SIG-M5 (cell line): ENCODE measurements around the gene RBM27.
"Not testable (repeated sequence)": the region's sequence is repeated elsewhere in the genome, so short reads cannot be mapped to it uniquely, and the experiment has no call there.

Experiments
- DNase-seq: peaks from one replicate; lab custom pipeline; 2025; lab: John Stamatoyannopoulos, UW

Gene RBM27, protein sequence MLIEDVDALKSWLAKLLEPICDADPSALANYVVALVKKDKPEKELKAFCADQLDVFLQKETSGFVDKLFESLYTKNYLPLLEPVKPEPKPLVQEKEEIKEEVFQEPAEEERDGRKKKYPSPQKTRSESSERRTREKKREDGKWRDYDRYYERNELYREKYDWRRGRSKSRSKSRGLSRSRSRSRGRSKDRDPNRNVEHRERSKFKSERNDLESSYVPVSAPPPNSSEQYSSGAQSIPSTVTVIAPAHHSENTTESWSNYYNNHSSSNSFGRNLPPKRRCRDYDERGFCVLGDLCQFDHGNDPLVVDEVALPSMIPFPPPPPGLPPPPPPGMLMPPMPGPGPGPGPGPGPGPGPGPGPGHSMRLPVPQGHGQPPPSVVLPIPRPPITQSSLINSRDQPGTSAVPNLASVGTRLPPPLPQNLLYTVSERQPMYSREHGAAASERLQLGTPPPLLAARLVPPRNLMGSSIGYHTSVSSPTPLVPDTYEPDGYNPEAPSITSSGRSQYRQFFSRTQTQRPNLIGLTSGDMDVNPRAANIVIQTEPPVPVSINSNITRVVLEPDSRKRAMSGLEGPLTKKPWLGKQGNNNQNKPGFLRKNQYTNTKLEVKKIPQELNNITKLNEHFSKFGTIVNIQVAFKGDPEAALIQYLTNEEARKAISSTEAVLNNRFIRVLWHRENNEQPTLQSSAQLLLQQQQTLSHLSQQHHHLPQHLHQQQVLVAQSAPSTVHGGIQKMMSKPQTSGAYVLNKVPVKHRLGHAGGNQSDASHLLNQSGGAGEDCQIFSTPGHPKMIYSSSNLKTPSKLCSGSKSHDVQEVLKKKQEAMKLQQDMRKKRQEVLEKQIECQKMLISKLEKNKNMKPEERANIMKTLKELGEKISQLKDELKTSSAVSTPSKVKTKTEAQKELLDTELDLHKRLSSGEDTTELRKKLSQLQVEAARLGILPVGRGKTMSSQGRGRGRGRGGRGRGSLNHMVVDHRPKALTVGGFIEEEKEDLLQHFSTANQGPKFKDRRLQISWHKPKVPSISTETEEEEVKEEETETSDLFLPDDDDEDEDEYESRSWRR

GRCh38 chr5:146203011-146203871 lies at the start of gene RBM27:
RBM27 (plus strand) TSS chr5:146203605; CDS start chr5:146203766, 161 bp downstream.
- DNase-seq, result peak; percentile 99

DNA sequence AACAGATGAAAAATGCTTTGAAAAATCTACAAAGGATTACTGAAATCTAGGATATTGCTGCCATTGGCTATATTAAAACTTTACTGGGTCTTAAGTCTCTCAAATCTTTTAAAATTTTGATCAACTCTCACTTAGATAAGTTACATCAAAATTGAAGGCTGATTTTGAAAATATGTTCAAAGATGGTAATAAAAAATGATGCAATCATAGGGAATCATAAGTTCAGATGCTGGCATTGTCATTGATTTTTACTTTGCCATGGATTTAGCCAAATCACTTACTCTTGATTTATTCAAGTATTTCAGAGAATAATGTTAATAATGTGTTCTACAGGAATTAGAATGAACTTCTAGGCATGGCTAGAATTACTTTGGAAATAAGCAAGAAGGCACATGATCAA lies 45.1 kb upstream of the RBM27 start:
- DNase-seq, result no peak

DNA sequence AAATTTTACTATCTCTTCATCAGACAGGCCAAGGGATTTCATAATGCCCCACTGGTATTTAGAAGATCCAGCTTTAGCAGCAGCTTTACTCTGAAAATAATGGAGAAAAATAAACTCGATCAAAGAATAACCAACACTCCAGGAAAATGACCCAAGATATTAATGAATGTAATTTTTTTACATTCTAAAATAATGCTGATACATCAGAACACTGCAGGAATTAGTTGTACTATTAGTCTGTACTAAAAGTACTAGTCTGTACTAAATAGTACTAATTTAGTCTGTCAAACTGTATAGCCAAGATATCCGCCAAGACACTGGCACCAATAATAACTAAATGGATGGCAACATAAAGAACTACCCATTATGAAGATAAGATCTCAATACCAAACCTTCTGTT lies 39.0 kb upstream of the RBM27 start:
- no peak for DNase-seq

DNA sequence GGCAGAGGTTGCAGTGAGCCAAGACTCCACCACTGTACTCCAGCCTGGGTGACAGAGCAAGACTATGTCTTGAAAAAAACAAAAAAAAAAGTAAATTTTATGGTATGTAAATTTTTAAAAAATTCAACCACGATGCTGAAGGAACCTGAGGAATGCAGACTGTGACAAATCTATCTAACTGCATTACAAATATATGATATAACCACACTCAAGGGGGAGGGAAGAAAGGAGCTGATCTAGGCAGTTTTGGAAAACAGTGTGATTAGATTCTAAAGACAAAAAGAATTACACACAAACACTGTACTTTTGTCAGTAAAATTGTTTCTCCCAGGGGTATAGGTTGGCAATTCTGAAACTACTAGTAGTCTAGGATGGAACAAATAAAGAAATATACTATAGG lies 37.9 kb upstream of the RBM27 start:
- no peak for DNase-seq

DNA sequence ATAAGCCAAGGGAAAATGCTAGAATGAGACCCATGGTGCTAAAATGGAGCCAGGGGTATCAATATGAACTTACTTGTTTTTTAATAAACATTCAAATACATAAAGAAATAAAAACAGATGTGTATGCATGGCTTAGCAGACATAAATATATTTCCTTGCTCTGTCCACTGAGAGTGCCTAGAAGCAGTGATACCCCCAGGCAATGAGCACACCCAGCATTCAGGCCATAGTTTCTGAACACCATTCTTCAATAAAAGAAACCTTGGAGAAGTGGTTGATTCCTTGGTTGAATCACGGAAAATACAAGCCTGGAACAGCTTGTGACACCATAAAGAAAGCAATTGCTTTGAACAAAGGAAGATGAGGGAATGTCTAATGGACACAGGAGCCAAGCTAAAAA lies 37.5 kb upstream of the RBM27 start:
- no peak for DNase-seq

DNA sequence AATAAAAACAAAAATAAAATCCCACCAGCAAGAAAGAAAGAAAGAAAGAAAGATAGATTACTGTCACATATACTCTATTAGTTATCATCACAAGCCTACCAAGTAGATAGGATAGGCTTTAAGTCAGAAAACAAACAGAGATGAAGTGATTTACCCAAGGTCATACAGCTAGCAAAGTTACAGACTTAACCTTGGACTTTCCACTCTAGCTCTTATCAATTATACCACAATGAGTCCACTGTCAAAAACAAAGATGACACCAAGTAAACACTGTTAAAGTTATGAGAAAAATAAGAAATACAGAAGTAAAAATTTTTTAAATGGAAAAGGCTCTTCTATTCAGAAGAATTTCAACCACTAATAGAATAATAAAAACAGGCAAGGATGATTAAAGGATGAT lies 34.3 kb upstream of the RBM27 start:
- DNase-seq, result no peak

DNA sequence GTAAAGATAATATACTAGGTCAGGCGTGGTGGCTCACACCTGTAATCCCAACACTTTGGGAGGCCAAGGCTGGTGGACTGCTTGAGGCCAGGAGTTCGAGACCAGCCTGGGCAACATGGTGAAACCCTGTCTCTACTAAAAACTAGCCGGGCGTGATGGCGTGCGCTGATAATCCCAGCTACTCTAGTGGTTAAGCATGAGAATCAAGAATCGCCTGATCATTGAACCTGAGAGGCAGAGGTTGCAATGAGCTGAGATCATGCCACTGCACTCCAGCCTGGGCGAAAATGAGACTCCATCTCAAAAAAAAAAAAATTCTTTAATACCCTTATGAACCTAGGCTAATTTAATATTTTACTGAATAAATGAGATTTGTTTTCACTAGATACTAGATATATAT lies 30.4 kb upstream of the RBM27 start:
- DNase-seq, result not testable (repeated sequence)

DNA sequence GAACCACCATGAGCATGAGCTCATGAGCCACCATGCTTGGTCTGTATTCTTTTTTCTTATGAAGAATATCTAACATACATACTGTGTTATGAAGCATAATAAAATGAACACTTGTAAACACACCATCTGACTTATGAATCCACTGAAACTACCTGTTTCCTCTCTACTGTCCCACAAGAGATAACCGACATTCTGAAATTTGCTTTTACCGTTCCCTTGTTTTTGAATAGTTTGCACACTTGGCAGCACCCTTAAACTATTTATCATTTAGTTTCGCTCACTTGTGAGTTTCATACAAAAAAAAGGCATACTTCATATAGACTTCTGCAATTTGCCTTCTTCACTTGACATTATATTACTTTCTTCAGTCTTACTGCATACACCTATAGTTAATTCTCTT lies 29.8 kb upstream of the RBM27 start:
- no peak for DNase-seq

GRCh38 chr5:146176805-146177204 lies 26.6 kb upstream of the RBM27 start:
- DNase-seq, result no peak

DNA sequence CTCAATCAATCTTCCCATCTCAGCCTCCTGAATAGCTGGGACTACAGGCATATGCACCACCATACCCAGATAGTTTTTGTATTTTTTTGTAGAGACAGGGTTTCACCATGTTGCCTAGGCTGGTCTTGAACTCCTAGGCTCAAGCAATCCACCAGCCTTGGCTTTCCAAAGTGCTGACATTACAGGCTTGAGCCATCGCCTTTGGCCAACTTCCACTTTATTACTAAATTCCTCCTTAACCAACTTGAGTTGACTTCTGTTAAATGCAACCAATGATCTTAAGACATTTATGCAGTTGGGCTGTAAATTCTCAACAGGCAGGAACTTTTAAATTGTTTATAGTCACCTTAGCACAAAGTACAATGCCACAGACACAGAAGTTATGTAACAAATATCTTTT lies 23.7 kb upstream of the RBM27 start:
- DNase-seq, result no peak

DNA sequence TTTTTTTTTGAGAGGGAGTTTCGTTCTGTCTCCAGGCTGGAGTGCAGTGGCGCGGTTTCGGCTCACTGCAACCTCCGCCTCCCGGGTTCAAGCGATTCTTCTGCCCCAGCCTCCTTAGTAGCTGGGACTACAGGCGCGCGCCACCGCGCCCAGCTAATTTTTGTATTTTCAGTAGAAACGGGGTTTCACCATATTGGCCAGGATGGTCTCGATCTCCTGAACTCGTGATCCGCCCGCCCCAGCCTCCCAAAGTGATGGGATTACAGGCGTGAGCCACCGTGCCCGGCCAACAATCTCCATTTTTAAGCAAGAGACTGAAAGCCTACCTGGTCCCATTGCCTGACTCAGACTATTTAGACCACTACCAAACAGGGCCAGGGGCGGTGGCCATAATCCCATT lies 20.0 kb upstream of the RBM27 start:
- not testable (repeated sequence) for DNase-seq

GRCh38 chr5:146185161-146185560 lies 18.2 kb upstream of the RBM27 start:
- no peak for DNase-seq

GRCh38 chr5:146188358-146188757 lies 15.0 kb upstream of the RBM27 start:
- DNase-seq, result no peak

DNA sequence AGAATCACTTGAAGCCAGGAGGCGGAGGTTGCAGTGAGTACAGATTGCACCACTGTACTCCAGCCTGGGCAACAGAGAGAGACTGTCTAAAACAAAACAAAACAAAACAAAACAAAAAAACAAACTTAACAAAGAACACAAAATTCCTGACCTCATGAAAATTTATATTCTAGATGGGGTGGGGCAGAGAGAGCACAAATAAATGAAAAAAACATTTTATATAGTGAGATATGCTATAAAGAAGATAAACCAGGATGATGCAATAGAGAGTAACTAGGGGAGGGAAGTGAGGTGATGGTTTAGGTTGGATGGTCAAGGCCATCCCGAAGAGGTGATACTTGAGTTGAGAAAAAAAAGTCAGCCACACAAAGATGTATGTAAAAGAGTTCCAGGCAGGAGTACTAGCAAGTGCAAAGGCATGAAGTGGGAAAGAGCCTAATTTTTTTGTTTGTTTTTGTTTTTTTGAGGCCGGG lies 10.8 kb upstream of the RBM27 start:
- no peak for DNase-seq

DNA sequence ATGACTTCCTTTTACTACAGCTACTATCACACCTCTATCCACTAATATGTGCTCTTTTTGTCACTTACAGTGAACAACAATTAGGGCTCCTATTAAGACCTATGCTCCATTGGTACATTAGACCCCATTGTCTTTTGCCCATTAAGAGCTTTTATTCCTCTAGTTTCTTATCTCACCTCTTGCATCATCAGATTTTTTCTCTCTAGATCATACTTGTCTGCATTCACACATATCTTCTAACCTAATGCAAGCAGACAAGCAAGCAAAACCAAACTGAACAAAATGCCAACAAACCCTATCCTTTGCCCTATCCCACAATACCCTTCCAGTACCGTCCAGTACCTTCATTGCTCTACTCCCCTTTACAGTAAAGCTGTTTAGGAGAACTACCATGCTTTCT lies 10.1 kb upstream of the RBM27 start:
- no peak for DNase-seq

DNA sequence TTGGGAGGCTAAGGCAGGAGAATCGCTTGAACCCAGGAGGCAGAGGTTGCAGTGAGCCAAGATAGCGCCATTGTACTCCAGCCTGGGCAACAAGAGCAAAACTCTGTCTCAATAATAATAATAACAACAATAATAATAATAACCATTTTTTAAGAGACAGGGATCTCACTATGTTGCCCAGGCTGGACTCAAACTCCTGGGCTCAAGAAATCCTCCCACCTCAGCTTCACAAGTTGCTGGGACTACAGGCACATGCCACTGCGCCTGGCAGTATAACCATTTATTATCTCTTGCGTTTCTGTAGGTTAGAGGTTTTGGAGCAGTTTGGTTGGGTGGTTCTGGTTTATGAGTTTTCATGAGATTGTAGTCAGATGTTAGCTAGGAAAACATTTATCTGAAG lies 8.4 kb upstream of the RBM27 start:
- DNase-seq, result not testable (repeated sequence)

DNA sequence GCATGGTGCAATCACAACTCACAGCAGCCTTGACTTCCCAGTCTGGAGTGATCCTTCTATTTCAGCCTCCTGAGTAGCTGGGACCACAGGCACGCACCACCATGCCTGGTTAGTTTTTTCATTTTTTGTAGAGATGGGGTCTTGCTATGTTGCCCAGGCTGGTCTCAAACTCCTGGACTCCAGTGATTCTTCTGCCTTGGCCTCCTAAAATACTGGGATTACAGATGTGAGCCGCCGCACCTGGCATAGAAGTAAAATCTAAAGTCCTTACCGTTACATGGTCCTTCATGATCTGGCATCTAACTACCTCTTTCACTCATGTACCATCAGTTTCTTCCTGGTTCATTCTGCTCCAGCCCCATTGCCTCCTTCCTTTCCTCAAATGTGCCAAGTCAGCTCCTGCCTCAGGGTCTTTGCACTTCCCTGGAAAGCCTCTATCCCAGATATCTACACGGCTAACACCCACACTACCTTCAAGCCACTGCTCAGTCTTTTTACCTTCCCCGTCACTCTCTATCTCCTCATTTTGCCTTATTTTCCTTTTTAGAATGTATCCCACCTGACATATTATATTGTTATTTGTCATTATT lies 6.9 kb upstream of the RBM27 start:
- no peak for DNase-seq

DNA sequence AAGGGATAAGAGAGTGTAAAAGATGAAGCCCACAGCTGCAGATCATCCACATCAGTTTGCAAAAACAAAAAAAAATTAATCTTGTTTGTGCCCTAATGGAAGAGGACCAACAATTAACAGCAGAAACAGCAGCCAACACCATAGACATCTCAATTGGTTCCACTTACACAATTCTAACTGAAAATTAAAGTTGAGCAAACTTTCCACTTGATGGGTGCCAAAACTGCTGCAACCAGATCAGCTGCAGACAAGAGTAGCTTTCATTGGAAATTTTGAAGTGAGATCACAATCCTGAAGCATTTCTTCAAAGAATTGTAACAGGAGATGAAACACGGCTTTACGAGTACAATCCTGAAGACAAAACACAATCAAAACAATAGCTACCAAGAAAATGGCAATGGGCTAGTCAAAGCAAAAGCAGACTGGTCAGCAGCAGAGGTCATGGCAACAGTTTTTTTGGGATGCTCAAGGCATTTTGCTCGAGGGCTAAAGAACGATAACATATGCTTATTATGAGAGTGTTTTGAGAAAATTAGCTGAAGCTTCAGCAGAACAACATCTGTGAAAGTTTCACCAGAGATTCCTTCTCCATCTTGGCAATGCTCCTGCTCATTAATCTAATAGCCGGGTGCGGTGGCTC lies 4.1 kb upstream of the RBM27 start:
- DNase-seq, result no peak

DNA sequence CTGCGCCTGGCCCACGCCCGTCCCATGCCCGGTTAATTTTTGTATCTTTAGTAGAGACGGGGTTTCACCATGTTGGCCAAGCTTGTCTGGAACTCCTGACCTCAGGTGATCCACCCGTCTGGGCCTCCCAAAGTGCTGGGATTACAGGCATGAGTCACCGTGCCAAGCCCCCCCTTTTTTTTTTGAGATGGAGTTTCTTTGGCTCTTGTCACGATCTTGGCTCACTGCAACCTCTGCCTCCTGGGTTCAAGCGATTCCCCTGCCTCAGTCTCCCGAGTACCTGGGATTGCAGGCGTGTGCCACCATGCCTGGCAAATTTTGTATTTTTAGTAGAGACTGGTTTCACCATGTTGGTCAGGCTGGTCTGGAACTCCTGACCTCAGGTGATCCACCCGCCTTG lies 1.6 kb upstream of the RBM27 start:
- DNase-seq, result not testable (repeated sequence)

- no peak for DNase-seq
These were observed 427 bp downstream of the RBM27 start for GRCh38 chr5:146203872-146204192.
